Neural cell (in vitro differentiated cells): ENCODE data around the gene C6orf120. TPM values are rescaled to one million over a fixed set of nuclear protein-coding genes. Genes with fewer than 3 reads are reported as not detected.

Experiments
- H2AFZ ChIP-seq: fragments of 200-600, 300-800 bp; sonication (generic), shearing (Covaris generic); 2 replicates; pipeline ENCODE4 v1.6.0; 2014; ENCODE audit warnings: low read depth, mild to moderate bottlenecking, antibody characterized with exemption, low read length, moderate library complexity
- H3F3A ChIP-seq: fragments of 200-600 bp; shearing (Covaris generic); 2 replicates; pipeline ENCODE4 v1.6.1; 2016; ENCODE audit warnings: mild to moderate bottlenecking, moderate library complexity, mixed read lengths, antibody characterized with exemption, low read length; ENCODE audit not compliant: insufficient read depth, poor library complexity, severe bottlenecking
- H3K27ac ChIP-seq: fragments of 200-600, 300-800 bp; sonication (generic), shearing (Covaris generic); 2 replicates; pipeline ENCODE4 v1.5.1; 2014; ENCODE audit warnings: mild to moderate bottlenecking, low read length, moderate library complexity
- H3K27me3 ChIP-seq: fragments of 300-800, 200-600 bp; sonication (generic), shearing (Covaris generic); 2 replicates; pipeline ENCODE4 v1.6.0; 2014; ENCODE audit warnings: mild to moderate bottlenecking, low read depth, low read length, moderate library complexity; ENCODE audit not compliant: insufficient read depth
- H3K36me3 ChIP-seq: fragments of 300-800, 200-600 bp; sonication (generic), shearing (Covaris generic); 2 replicates; pipeline ENCODE4 v1.5.1; 2014; ENCODE audit warnings: mild to moderate bottlenecking, antibody characterized with exemption, low read length, moderate library complexity; ENCODE audit not compliant: insufficient read depth
- H3K4me2 ChIP-seq: fragments of 300-800, 200-600 bp; sonication (generic), shearing (Covaris generic); 2 replicates; pipeline ENCODE4 v1.6.0; 2014; ENCODE audit warnings: mild to moderate bottlenecking, low read length
- H3K4me3 ChIP-seq: fragments of 300-800, 200-600 bp; sonication (generic), shearing (Covaris generic); 2 replicates; pipeline ENCODE4 v1.5.1; 2014; ENCODE audit warnings: mild to moderate bottlenecking, low read length, moderate library complexity
- H3K79me2 ChIP-seq: fragments of 200-600 bp; shearing (Covaris generic); replicated peaks from 2 replicates; pipeline ENCODE4 v1.6.0; 2014; ENCODE audit warnings: mild to moderate bottlenecking, low read length, moderate library complexity; ENCODE audit not compliant: insufficient read depth
- H3K9ac ChIP-seq: fragments of 300-800, 200-600 bp; sonication (generic), shearing (Covaris generic); 2 replicates; pipeline ENCODE4 v1.6.1; 2016; ENCODE audit warnings: mild to moderate bottlenecking, low read length, mixed read lengths
- H3K9me2 ChIP-seq: fragments of 200-600 bp; shearing (Covaris generic); 2 replicates; pipeline ENCODE4 v1.6.1; 2016; ENCODE audit warnings: mild to moderate bottlenecking, low read length, mixed read lengths; ENCODE audit not compliant: insufficient read depth
- H3K9me3 ChIP-seq: fragments of 200-600, 300-800 bp; sonication (generic), shearing (Covaris generic); 2 replicates; pipeline ENCODE4 v1.6.1; 2016; ENCODE audit warnings: mild to moderate bottlenecking, mixed run types, low read length, moderate library complexity, mixed read lengths
- H4K20me1 ChIP-seq: fragments of 200-600 bp; shearing (Covaris generic); 2 replicates; pipeline ENCODE4 v1.6.1; 2016; ENCODE audit warnings: mild to moderate bottlenecking, mixed run types; ENCODE audit not compliant: insufficient read depth
- EP300 ChIP-seq: fragments of 450-650 bp; conservative IDR thresholded peaks from 2 replicates; pipeline ENCODE4 v1.6.1; 2014; ENCODE audit warnings: antibody characterized with exemption, mild to moderate bottlenecking, moderate library complexity; ENCODE audit not compliant: poor library complexity, severe bottlenecking
- EZH2 ChIP-seq: fragments of 200-600, 300-800 bp; shearing (Covaris generic), sonication (generic); IDR thresholded peaks from 2 replicates; pipeline ENCODE4 v1.6.1; 2014; ENCODE audit warnings: antibody characterized with exemption, low read length, borderline replicate concordance, mild to moderate bottlenecking; ENCODE audit not compliant: insufficient read depth, poor library complexity, severe bottlenecking
- MXI1 ChIP-seq: fragments of 450-650 bp; conservative IDR thresholded peaks from 2 replicates; pipeline ENCODE4 v1.6.1; 2014; ENCODE audit warnings: antibody characterized with exemption, mild to moderate bottlenecking; ENCODE audit not compliant: poor library complexity, severe bottlenecking
- POLR2AphosphoS5 ChIP-seq: IDR thresholded peaks from 2 replicates; pipeline ENCODE4 v1.6.1; 2012
- RAD21 ChIP-seq: fragments of 450-650 bp; conservative IDR thresholded peaks from 2 replicates; pipeline ENCODE4 v1.6.1; 2014; ENCODE audit warnings: antibody characterized with exemption, mild to moderate bottlenecking, moderate library complexity
- SMC3 ChIP-seq: fragments of 450-650 bp; conservative IDR thresholded peaks from 2 replicates; pipeline ENCODE4 v1.6.1; 2014; ENCODE audit warnings: antibody characterized with exemption, mild to moderate bottlenecking, moderate library complexity; ENCODE audit not compliant: poor library complexity
- TAF1 ChIP-seq: IDR thresholded peaks from 2 replicates; pipeline ENCODE4 v1.6.1; 2012; ENCODE audit warnings: low read depth
- polyA plus RNA-seq: library from polyadenylated mRNA; depleted of rRNA; stranded (reverse); fragments of >200 nt; gene quantifications from 2 replicates; pipeline ENCODE4 v1.2.3, GENCODE V29; 2014
- TF ChIP-seq, protein P1 (sequence below): fragments of 450-650 bp; IDR thresholded peaks from 2 replicates; pipeline ENCODE4 v1.5.1; 2014; ENCODE audit warnings: antibody characterized with exemption, mild to moderate bottlenecking, moderate library complexity; ENCODE audit not compliant: poor library complexity, severe bottlenecking
- TF ChIP-seq, protein P2 (sequence below): IDR thresholded peaks from 2 replicates; pipeline ENCODE4 v1.6.1; 2012; ENCODE audit warnings: borderline replicate concordance

The C6orf120 gene
- polyA plus RNA-seq, 1 donor from 2014 or later = 17.8 TPM

DNA sequence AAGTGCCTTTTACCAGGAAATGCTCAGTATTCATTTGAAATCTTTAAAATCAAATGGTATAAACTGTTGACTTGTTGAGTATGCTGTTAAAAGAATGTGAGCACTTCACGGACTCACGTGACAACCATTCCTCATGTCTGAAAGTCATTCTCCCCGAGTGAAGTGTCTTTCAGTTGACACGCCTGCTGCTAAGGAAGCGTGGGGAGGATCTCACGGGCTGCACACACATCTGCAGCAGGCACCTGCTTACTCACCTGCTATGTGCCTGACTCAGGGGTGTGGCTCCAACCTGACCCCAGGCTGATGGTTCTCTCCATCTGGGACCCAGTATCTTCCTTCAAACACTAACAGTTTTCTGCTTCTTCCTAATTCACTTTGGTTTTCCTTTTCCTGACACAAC, 32.8 kb upstream of the C6orf120 start:
- no peaks in the 10 kb centered on the region for H3K9me3 ChIP-seq
- TF ChIP-seq EP300 (no peak), MXI1 (no peak), TAF1 (no peak), RAD21 (no peak), EZH2 (no peak), POLR2AphosphoS5 (no peak), SMC3 (no peak)
- TF ChIP-seq, protein P1, sequence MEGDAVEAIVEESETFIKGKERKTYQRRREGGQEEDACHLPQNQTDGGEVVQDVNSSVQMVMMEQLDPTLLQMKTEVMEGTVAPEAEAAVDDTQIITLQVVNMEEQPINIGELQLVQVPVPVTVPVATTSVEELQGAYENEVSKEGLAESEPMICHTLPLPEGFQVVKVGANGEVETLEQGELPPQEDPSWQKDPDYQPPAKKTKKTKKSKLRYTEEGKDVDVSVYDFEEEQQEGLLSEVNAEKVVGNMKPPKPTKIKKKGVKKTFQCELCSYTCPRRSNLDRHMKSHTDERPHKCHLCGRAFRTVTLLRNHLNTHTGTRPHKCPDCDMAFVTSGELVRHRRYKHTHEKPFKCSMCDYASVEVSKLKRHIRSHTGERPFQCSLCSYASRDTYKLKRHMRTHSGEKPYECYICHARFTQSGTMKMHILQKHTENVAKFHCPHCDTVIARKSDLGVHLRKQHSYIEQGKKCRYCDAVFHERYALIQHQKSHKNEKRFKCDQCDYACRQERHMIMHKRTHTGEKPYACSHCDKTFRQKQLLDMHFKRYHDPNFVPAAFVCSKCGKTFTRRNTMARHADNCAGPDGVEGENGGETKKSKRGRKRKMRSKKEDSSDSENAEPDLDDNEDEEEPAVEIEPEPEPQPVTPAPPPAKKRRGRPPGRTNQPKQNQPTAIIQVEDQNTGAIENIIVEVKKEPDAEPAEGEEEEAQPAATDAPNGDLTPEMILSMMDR = no peak
- TF ChIP-seq, protein P2, sequence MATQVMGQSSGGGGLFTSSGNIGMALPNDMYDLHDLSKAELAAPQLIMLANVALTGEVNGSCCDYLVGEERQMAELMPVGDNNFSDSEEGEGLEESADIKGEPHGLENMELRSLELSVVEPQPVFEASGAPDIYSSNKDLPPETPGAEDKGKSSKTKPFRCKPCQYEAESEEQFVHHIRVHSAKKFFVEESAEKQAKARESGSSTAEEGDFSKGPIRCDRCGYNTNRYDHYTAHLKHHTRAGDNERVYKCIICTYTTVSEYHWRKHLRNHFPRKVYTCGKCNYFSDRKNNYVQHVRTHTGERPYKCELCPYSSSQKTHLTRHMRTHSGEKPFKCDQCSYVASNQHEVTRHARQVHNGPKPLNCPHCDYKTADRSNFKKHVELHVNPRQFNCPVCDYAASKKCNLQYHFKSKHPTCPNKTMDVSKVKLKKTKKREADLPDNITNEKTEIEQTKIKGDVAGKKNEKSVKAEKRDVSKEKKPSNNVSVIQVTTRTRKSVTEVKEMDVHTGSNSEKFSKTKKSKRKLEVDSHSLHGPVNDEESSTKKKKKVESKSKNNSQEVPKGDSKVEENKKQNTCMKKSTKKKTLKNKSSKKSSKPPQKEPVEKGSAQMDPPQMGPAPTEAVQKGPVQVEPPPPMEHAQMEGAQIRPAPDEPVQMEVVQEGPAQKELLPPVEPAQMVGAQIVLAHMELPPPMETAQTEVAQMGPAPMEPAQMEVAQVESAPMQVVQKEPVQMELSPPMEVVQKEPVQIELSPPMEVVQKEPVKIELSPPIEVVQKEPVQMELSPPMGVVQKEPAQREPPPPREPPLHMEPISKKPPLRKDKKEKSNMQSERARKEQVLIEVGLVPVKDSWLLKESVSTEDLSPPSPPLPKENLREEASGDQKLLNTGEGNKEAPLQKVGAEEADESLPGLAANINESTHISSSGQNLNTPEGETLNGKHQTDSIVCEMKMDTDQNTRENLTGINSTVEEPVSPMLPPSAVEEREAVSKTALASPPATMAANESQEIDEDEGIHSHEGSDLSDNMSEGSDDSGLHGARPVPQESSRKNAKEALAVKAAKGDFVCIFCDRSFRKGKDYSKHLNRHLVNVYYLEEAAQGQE = no peak
- H3K9me2 ChIP-seq = no peaks in the 10 kb centered on the region
- H3K27me3 ChIP-seq = no peaks in the 10 kb centered on the region
- no peak overlapping the region for H3K9ac ChIP-seq
- no peak overlapping the region for H3K27ac ChIP-seq
- no peak overlapping the region for H3K4me3 ChIP-seq
- H3K4me2 ChIP-seq = no peak overlapping the region
- H4K20me1 ChIP-seq = no peaks in the 10 kb centered on the region
- H3K36me3 ChIP-seq = peaks cover 12% of the 10 kb centered on the region
- H3K79me2 ChIP-seq = no peaks in the 10 kb centered on the region
- H2AFZ ChIP-seq = no peak overlapping the region
- H3F3A ChIP-seq = no peaks in the 10 kb centered on the region

DNA sequence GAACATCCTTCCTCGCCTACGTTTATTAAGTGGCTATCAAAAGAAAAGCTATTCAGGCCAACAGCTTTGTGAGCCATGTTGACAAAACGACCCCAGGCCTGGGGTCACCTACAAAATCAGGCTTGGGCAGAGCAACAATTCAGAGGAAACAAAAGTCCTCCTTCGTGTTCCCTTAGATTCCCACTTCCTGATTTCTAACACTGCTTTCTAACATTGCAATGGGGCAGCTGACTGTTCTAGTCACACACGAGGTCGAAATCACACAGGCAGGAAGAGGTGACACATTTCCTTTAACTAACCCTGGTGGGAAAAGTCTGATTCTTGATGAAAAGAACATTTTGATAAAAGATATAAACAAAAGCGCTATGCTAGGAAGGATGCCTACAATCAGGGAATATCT, 32.0 kb upstream of the C6orf120 start:
- Histone ChIP-seq H3K36me3 (peaks cover 12% of the 10 kb centered on the region), H3K27ac (no peak overlapping the region), H2AFZ (no peak overlapping the region), H3K9me2 (no peaks in the 10 kb centered on the region), H3F3A (no peaks in the 10 kb centered on the region), H3K27me3 (no peaks in the 10 kb centered on the region), H3K9ac (no peak overlapping the region), H3K79me2 (no peaks in the 10 kb centered on the region), H4K20me1 (no peaks in the 10 kb centered on the region), H3K4me3 (no peak overlapping the region), H3K4me2 (no peak overlapping the region), H3K9me3 (no peaks in the 10 kb centered on the region)
- TF ChIP-seq, protein P2 = no peak
- TF ChIP-seq, protein P1 = no peak
- no peak for TF ChIP-seq MXI1
- no peak for TF ChIP-seq TAF1
- TF ChIP-seq RAD21 = no peak
